Pancreas (tissue), 10 donors: ENCODE results near the gene PIGO. TPM values are rescaled to one million over a fixed set of nuclear protein-coding genes. Genes with fewer than 3 reads are reported as not detected.
A peak's percentile ranks its signal among the peaks of the same experiment; 100 is the strongest.

Experiments used
- ATAC-seq, 4 donors: fragments of 200-7000 bp; cut with Tn5 transposase; one replicate each; pipeline versions ENCODE4 v1.8.0 to v1.9.1; 2020; ENCODE audit warnings: mild to moderate bottlenecking in 4 of 4, moderate library complexity in 4 of 4
- DNase-seq, 6 donors: peaks; one replicate each; pipeline ENCODE4 v3.0.0-alpha.2; 2020
- FAIRE-seq: peaks from 2 replicates; lab custom pipeline; 2012; peaks lifted over from hg19 to GRCh38; lab: Jason Lieb, UNC
- H3K27ac ChIP-seq, 4 donors: fragments of 200-600 bp; sonication (generic); 1 replicate in 3 of 4; 2 replicates in 1 of 4; pipeline versions ENCODE4 v1.5.0 to v1.8.0; 2020
- H3K27me3 ChIP-seq, 4 donors: fragments of 200-600 bp; one replicate each; pipeline ENCODE4 v1.8.0; 2021
- H3K36me3 ChIP-seq, 3 donors: fragments of 200-600 bp; sonication (generic) in 1 of 3; one replicate each; pipeline versions ENCODE4 v1.5.0 to v1.8.0; 2020 to 2021
- H3K4me1 ChIP-seq, 3 donors: fragments of 200-600 bp; one replicate each; pipeline ENCODE4 v1.8.0; 2021
- H3K4me3 ChIP-seq, 4 donors: fragments of 200-600 bp; sonication (generic) in 2 of 4; one replicate each; pipeline versions ENCODE4 v1.5.0 to v1.8.0; 2020 to 2021
- H3K9me3 ChIP-seq, 4 donors: fragments of 200-600 bp; one replicate each; pipeline ENCODE4 v1.8.0; 2021
- CTCF ChIP-seq, 4 donors: fragments of 200-600 bp; sonication (generic) in 3 of 4; IDR thresholded peaks; one replicate each; pipeline versions ENCODE4 v1.5.0 to v1.8.0; 2021; ENCODE audit warnings: antibody characterized with exemption in 4 of 4
- WGBS, 2 donors: extraction: QIAGEN DNeasy Blood & Tissue Kit; methylation state at CpG; one replicate each; pipeline ENCODE4 v1.1.7; 2013; 5-methylcytosine and 5-hydroxymethylcytosine counted together
- intact Hi-C, 3 donors: fragments of 100-400 bp; cut with DNase I; formaldehyde crosslinking; loops; one replicate each; pipeline versions ENCODE4 v1.11.1 to v1.14.2; 2022
- polyA plus RNA-seq, 2 donors: library from polyadenylated mRNA; stranded (reverse); fragments of 200-250 nt; gene quantifications; one replicate each; pipeline ENCODE4 v1.2.3, GENCODE V29; 2013
- total RNA-seq, 6 donors: library from RNA; stranded (reverse); fragmentation: NEBNext Ultra II Directional in 4 of 6; extraction: Animal tissue kit (Norgen Biotek cat#: 25700) in 4 of 6; gene quantifications; one replicate each; pipeline versions ENCODE4 v1.2.1 to v1.2.4, GENCODE V29; 2021 to 2023
- donor health status: healthy with polysubstance abuse.
- donor health status: DM: no; HTN: no; CAD: no; lungs with moderate emphysema.
- donor health status: DM: no; HTN: no; CAD: no.
- donor health status: control.
- donor health status: control.
- donor health status: Bipolar disorder and iron deficiency.
- donor health status: DM: yes; HTN: yes; CAD: no.
- donor health status: DM: no; HTN: no; CAD: no.
- donor health status: DM: no; HTN: no; CAD: no.
- donor health status: DM: yes; HTN: yes; CAD: no.

The PIGO gene
- total and polyA plus RNA-seq, 8 donors: 14.2 to 26.1 (median 17.7) TPM

GRCh38 chr9:35074141-35074540 lies 22.2 kb downstream of the PIGO start:
- DNase-seq (no peak), FAIRE-seq (no peak), ATAC-seq (no peak)
- no peak overlapping the region for H3K4me3 ChIP-seq
- H3K4me1 ChIP-seq: peaks cover 10 to 22% (median 19%) of the 10 kb centered on the region in 3 donors
- H3K27me3 ChIP-seq: no peaks in the 10 kb centered on the region
- WGBS, 2 donors: 97% methylated on average over 6 of the region's 6 CpGs
- H3K36me3 ChIP-seq: no peaks in the 10 kb centered on the region
- H3K9me3 ChIP-seq: no peaks in the 10 kb centered on the region
- H3K27ac ChIP-seq: no peak overlapping the region
- intact Hi-C loops: no loop called here
- no peak for TF ChIP-seq CTCF (IDR thresholded peaks at IDR 0.05)

- Histone ChIP-seq H3K27ac (peak overlapping the region in 3 of 4 donors; percentile 23 to 99 (median 33)), H3K36me3 (no peaks in the 10 kb centered on the region), H3K27me3 (no peaks in the 10 kb centered on the region), H3K4me3 (no peak overlapping the region), H3K9me3 (no peaks in the 10 kb centered on the region), H3K4me1 (peaks cover 18 to 24% (median 22%) of the 10 kb centered on the region in 3 donors)
- ATAC-seq (no peak), FAIRE-seq (no peak), DNase-seq (no peak)
- intact Hi-C loops: no loop called here
- TF ChIP-seq CTCF (IDR thresholded peaks at IDR 0.05): no peak
- 87 to 93% methylated on average over 2 of the region's 2 CpGs for WGBS, 2 donors
These were observed 23.1 kb downstream of the PIGO start for GRCh38 chr9:35073279-35073612.

GRCh38 chr9:35072461-35073278 lies 23.7 kb downstream of the PIGO start, which contains the start of gene VCP:
Gene VCP, minus strand, starts transcription at chr9:35072625. Its CDS starts 272 bp downstream, at chr9:35072353.
- DNase-seq (peak; percentile 93 to 99 (median 98)), ATAC-seq (peak; percentile 91 to 96 (median 92)), FAIRE-seq (peak; percentile 98)
- 5 to 6% methylated on average over 41 to 54 of the region's 54 CpGs for WGBS, 2 donors
- intact Hi-C loops: no loop called here
- H3K4me3 ChIP-seq: peak within 1 kb of the TSS; percentile 87 to 98 (median 92)
- H3K27ac ChIP-seq: peak within 1 kb of the TSS; percentile 97 to 99 (median 99)
- TF ChIP-seq CTCF (IDR thresholded peaks at IDR 0.05): no peak
- H3K36me3 ChIP-seq: peaks cover 0 to 4% (median 3%) of the 10 kb centered on the region in 3 donors
- no peaks in the 10 kb centered on the region for H3K9me3 ChIP-seq
- peaks cover 18 to 24% (median 19%) of the 10 kb centered on the region in 3 donors for H3K4me1 ChIP-seq
- H3K27me3 ChIP-seq: no peaks in the 10 kb centered on the region

- no peaks in the 10 kb centered on the region for H3K27me3 ChIP-seq
- WGBS, 2 donors: 0% methylated on average over 66 to 79 of the region's 79 CpGs
- FAIRE-seq (no peak), ATAC-seq (peak; percentile 74 to 79 (median 79)), DNase-seq (peak; percentile 77 to 91 (median 84))
- H3K4me3 ChIP-seq: peak overlapping the region; percentile 87 to 98 (median 92)
- H3K36me3 ChIP-seq: peaks cover 7 to 12% (median 7%) of the 10 kb centered on the region in 3 donors
- H3K27ac ChIP-seq: peak overlapping the region; percentile 97 to 99 (median 99)
- intact Hi-C loops: no loop called here
- H3K4me1 ChIP-seq: peaks cover 18 to 24% (median 19%) of the 10 kb centered on the region in 3 donors
- no peaks in the 10 kb centered on the region for H3K9me3 ChIP-seq
- TF ChIP-seq CTCF (IDR thresholded peaks at IDR 0.05): peak in 1 of 4 donors; percentile 6
These were observed 24.5 kb downstream of the PIGO start for GRCh38 chr9:35071814-35072460.
